Peyer's patch (tissue), 4 donors: ENCODE results near the gene KRT33A. TPM values are rescaled to one million over a fixed set of nuclear protein-coding genes. Genes with fewer than 3 reads are reported as not detected.
"Not testable (repeated sequence)": the region's sequence is repeated elsewhere in the genome, so short reads cannot be mapped to it uniquely, and the experiment has no call there.

Experiments used
- DNase-seq, 3 donors: peaks; one replicate each; pipeline ENCODE4 v3.0.0-alpha.2; 2017 to 2019
- H3K27ac ChIP-seq, 4 donors: fragments of 200-600 bp; sonication (generic); one replicate each; pipeline ENCODE4 v1.5.1; 2016 to 2019
- H3K27me3 ChIP-seq, 2 donors: fragments of 200-600 bp; sonication (generic); one replicate each; pipeline ENCODE4 v1.5.1; 2019
- H3K36me3 ChIP-seq, 3 donors: fragments of 200-600 bp; sonication (generic); one replicate each; pipeline ENCODE4 v1.5.1; 2016 to 2019
- H3K4me1 ChIP-seq, 4 donors: fragments of 200-600 bp; sonication (generic); one replicate each; pipeline ENCODE4 v1.5.1; 2016 to 2019
- H3K4me3 ChIP-seq, 4 donors: fragments of 200-600 bp; sonication (generic); 1 replicate in 3 of 4; 2 replicates in 1 of 4; pipeline ENCODE4 v1.5.1; 2016 to 2019; ENCODE audit warnings: mild to moderate bottlenecking in 1 of 4
- H3K9me3 ChIP-seq, 4 donors: fragments of 200-600 bp; sonication (generic); one replicate each; pipeline ENCODE4 v1.5.1; 2016 to 2019; ENCODE audit warnings: mild to moderate bottlenecking in 1 of 4
- POLR2A ChIP-seq, 2 donors: fragments of 450-650 bp; IDR thresholded peaks; one replicate each; pipeline ENCODE4 v1.5.1; 2017; ENCODE audit warnings: antibody characterized with exemption in 2 of 2, mild to moderate bottlenecking in 2 of 2, moderate library complexity in 2 of 2
- total RNA-seq, 4 donors: library from RNA; depleted of rRNA; stranded (reverse); fragments of >200 nt; gene quantifications; one replicate each; pipeline ENCODE4 v1.1.0, GENCODE V29; 2016
- TF ChIP-seq, protein P1 (sequence below), 6 experiments: fragments of 450-650 bp in 4 of 6; fragments of 200-600 bp in 2 of 6; sonication (generic) in 1 of 6; IDR thresholded peaks; one replicate each; pipeline ENCODE4 v1.5.1; 2017 to 2019; ENCODE audit warnings: antibody characterized with exemption in 6 of 6, mild to moderate bottlenecking in 3 of 6, moderate library complexity in 1 of 6

KRT33A gene
- total RNA-seq: not detected

- H3K4me3 ChIP-seq, DNase-seq, H3K36me3 ChIP-seq, H3K27me3 ChIP-seq, H3K9me3 ChIP-seq, H3K4me1 ChIP-seq, H3K27ac ChIP-seq: not testable (repeated sequence)
Measured at GRCh38 chr17:41350381-41350878, at the start of gene KRT33A. Gene KRT33A, minus strand, starts transcription at chr17:41350828. Its CDS starts 61 bp downstream, at chr17:41350767.

- no peaks in the 10 kb centered on the region for H3K4me1 ChIP-seq
- H3K9me3 ChIP-seq: no peaks in the 10 kb centered on the region
- no peak within 1 kb of the TSS for H3K27ac ChIP-seq
- no peaks in the 10 kb centered on the region for H3K27me3 ChIP-seq
- no peak for TF ChIP-seq POLR2A (IDR thresholded peaks at IDR 0.05)
- TF ChIP-seq, protein P1, sequence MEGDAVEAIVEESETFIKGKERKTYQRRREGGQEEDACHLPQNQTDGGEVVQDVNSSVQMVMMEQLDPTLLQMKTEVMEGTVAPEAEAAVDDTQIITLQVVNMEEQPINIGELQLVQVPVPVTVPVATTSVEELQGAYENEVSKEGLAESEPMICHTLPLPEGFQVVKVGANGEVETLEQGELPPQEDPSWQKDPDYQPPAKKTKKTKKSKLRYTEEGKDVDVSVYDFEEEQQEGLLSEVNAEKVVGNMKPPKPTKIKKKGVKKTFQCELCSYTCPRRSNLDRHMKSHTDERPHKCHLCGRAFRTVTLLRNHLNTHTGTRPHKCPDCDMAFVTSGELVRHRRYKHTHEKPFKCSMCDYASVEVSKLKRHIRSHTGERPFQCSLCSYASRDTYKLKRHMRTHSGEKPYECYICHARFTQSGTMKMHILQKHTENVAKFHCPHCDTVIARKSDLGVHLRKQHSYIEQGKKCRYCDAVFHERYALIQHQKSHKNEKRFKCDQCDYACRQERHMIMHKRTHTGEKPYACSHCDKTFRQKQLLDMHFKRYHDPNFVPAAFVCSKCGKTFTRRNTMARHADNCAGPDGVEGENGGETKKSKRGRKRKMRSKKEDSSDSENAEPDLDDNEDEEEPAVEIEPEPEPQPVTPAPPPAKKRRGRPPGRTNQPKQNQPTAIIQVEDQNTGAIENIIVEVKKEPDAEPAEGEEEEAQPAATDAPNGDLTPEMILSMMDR (IDR thresholded peaks at IDR 0.05): no peak
- H3K36me3 ChIP-seq: no peaks in the 10 kb centered on the region
- DNase-seq: no peak
- H3K4me3 ChIP-seq: no peak within 1 kb of the TSS
Measured at GRCh38 chr17:41396996-41397660, 46.5 kb upstream of the KRT33A start, which contains the start of gene KRT31. Gene KRT31, minus strand, starts transcription at chr17:41397608. Its CDS starts 69 bp downstream, at chr17:41397539.

DNA sequence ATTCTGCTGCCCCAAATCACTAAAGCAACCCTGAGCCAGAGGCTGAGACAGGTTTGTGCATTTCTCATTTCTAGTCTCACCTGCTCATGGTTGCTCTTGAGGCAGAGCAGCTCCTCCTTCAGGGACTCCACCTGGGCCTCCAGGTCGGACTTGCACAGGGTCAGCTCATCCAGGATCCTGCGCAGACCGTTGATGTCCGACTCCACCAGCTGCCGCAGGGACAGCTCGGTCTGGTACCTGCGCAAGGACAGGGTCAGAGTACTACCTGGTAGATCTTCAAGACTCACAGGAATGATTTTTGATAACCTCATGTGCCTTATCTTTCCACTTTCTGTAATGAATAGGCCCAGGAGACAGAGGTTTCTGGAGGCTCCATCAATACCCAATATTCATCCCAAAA is 45.7 kb upstream of the KRT33A start:
- H3K9me3 ChIP-seq: no peaks in the 10 kb centered on the region
- H3K4me1 ChIP-seq: no peaks in the 10 kb centered on the region
- no peak for TF ChIP-seq POLR2A (IDR thresholded peaks at IDR 0.05)
- TF ChIP-seq, protein P1 (IDR thresholded peaks at IDR 0.05): no peak
- DNase-seq: no peak
- H3K36me3 ChIP-seq: no peaks in the 10 kb centered on the region
- no peaks in the 10 kb centered on the region for H3K27me3 ChIP-seq
- H3K27ac ChIP-seq: no peak overlapping the region
- no peak overlapping the region for H3K4me3 ChIP-seq

GRCh38 chr17:41395611-41396010 is 45.0 kb upstream of the KRT33A start:
- Histone ChIP-seq H3K4me3 (no peak overlapping the region), H3K9me3 (no peaks in the 10 kb centered on the region), H3K4me1 (no peaks in the 10 kb centered on the region), H3K27ac (no peak overlapping the region), H3K27me3 (no peaks in the 10 kb centered on the region), H3K36me3 (no peaks in the 10 kb centered on the region)
- DNase-seq: no peak
- TF ChIP-seq POLR2A (IDR thresholded peaks at IDR 0.05): no peak
- TF ChIP-seq, protein P1 (IDR thresholded peaks at IDR 0.05): no peak

GRCh38 chr17:41395044-41395443 is 44.4 kb upstream of the KRT33A start:
- not testable (repeated sequence) for H3K27me3 ChIP-seq, H3K4me1 ChIP-seq, H3K4me3 ChIP-seq, H3K36me3 ChIP-seq, H3K9me3 ChIP-seq, DNase-seq, H3K27ac ChIP-seq

- no peaks in the 10 kb centered on the region for H3K4me1 ChIP-seq
Measured at GRCh38 chr17:41394254-41394996, 43.8 kb upstream of the KRT33A start.

More at GRCh38 chr17:41394254-41394996, 43.8 kb upstream of the KRT33A start:
- Histone ChIP-seq H3K4me3 (no peak overlapping the region), H3K36me3 (no peaks in the 10 kb centered on the region), H3K27me3 (no peaks in the 10 kb centered on the region), H3K9me3 (no peaks in the 10 kb centered on the region), H3K27ac (no peak overlapping the region)
- DNase-seq: no peak
- TF ChIP-seq POLR2A (IDR thresholded peaks at IDR 0.05): no peak
- TF ChIP-seq, protein P1 (IDR thresholded peaks at IDR 0.05): no peak
